ENCODE data around the gene GPR17. TPM values are rescaled to one million over a fixed set of nuclear protein-coding genes. Genes with fewer than 3 reads are reported as not detected.

GPR17 gene
- total RNA-seq, 1 donor = not detected

GRCh38 chr2:127609031-127609751, 36.8 kb upstream of the GPR17 start:
- DNase-seq (ENCODE audit: low read depth) = no peak
- no peak for TF ChIP-seq CTCF (IDR thresholded peaks at IDR 0.05; ENCODE audit: insufficient read depth, low read depth, low read length)

GRCh38 chr2:127609818-127610217, 36.1 kb upstream of the GPR17 start:
- no peak overlapping the region for H3K4me3 ChIP-seq (ENCODE audit: low read depth, low read length)
- no peak for TF ChIP-seq CTCF (IDR thresholded peaks at IDR 0.05; ENCODE audit: insufficient read depth, low read depth, low read length)
- no peak for DNase-seq (ENCODE audit: low read depth)

More at GRCh38 chr2:127609031-127609751, 36.8 kb upstream of the GPR17 start:
- H3K4me3 ChIP-seq (ENCODE audit: low read depth, low read length) = no peak overlapping the region

- DNase-seq (ENCODE audit: low read depth) = no peak
- no peak for TF ChIP-seq CTCF (IDR thresholded peaks at IDR 0.05; ENCODE audit: insufficient read depth, low read depth, low read length)
These were observed 35.4 kb upstream of the GPR17 start for GRCh38 chr2:127610561-127610960.

GRCh38 chr2:127611076-127611925, 34.7 kb upstream of the GPR17 start:
- no peak for TF ChIP-seq CTCF (IDR thresholded peaks at IDR 0.05; ENCODE audit: insufficient read depth, low read depth, low read length)
- H3K4me3 ChIP-seq (ENCODE audit: low read depth, low read length) = no peak overlapping the region
- no peak for DNase-seq (ENCODE audit: low read depth)

More at GRCh38 chr2:127610561-127610960, 35.4 kb upstream of the GPR17 start:
- H3K4me3 ChIP-seq (ENCODE audit: low read depth, low read length) = no peak overlapping the region

GRCh38 chr2:127612111-127612822, 33.7 kb upstream of the GPR17 start:
- no peak for DNase-seq (ENCODE audit: low read depth)
- H3K4me3 ChIP-seq (ENCODE audit: low read depth, low read length) = no peak overlapping the region
- no peak for TF ChIP-seq CTCF (IDR thresholded peaks at IDR 0.05; ENCODE audit: insufficient read depth, low read depth, low read length)

GRCh38 chr2:127614246-127614645, 31.7 kb upstream of the GPR17 start:
- TF ChIP-seq CTCF (IDR thresholded peaks at IDR 0.05; ENCODE audit: insufficient read depth, low read depth, low read length) = no peak
- DNase-seq (ENCODE audit: low read depth) = no peak
- H3K4me3 ChIP-seq (ENCODE audit: low read depth, low read length) = no peak overlapping the region
